HG02884 (cell line): Measurements from ENCODE around the gene TRAF2.
"Not testable (repeated sequence)": the region's sequence is repeated elsewhere in the genome, so short reads cannot be mapped to it uniquely, and the experiment has no call there.

ENCODE experiments used
- ATAC-seq: cut with Tn5 transposase; IDR thresholded peaks from one replicate; pipeline ENCODE4 v1.9.1; 2021; ENCODE audit warnings: mild to moderate bottlenecking, moderate library complexity; ENCODE audit not compliant: unreplicated experiment

TRAF2 gene

GRCh38 chr9:136876476-136876875 is 9.8 kb upstream of the TRAF2 start:
- no peak for ATAC-seq

- no peak for ATAC-seq
Measured at GRCh38 chr9:136880651-136881050, 5.7 kb upstream of the TRAF2 start.

GRCh38 chr9:136881691-136882108 is 4.6 kb upstream of the TRAF2 start:
- no peak for ATAC-seq

GRCh38 chr9:136882109-136882946 is 4.0 kb upstream of the TRAF2 start:
- no peak for ATAC-seq

- not testable (repeated sequence) for ATAC-seq
Measured at GRCh38 chr9:136882947-136883283, 3.4 kb upstream of the TRAF2 start.

GRCh38 chr9:136883670-136884069 is 2.6 kb upstream of the TRAF2 start:
- ATAC-seq, result not testable (repeated sequence)

GRCh38 chr9:136886610-136887597 is 588 bp downstream of the TRAF2 start:
- ATAC-seq, result no peak

- no peak for ATAC-seq
Measured at GRCh38 chr9:136888454-136888853, 2.1 kb downstream of the TRAF2 start.

GRCh38 chr9:136889858-136890257 is 3.5 kb downstream of the TRAF2 start:
- no peak for ATAC-seq

GRCh38 chr9:136890661-136891060 is 4.3 kb downstream of the TRAF2 start:
- ATAC-seq, result no peak

GRCh38 chr9:136896027-136896426 is 9.7 kb downstream of the TRAF2 start:
- ATAC-seq, result no peak

GRCh38 chr9:136898483-136899100 is 12.3 kb downstream of the TRAF2 start:
- no peak for ATAC-seq

GRCh38 chr9:136899196-136899595 is 12.9 kb downstream of the TRAF2 start:
- ATAC-seq, result peak; percentile 42

GRCh38 chr9:136900556-136900955 is 14.2 kb downstream of the TRAF2 start:
- ATAC-seq, result no peak

GRCh38 chr9:136900988-136901515 is 14.7 kb downstream of the TRAF2 start:
- ATAC-seq, result no peak

GRCh38 chr9:136901516-136902258 is 15.4 kb downstream of the TRAF2 start:
- ATAC-seq, result no peak

- ATAC-seq, result no peak
Measured at GRCh38 chr9:136902259-136902821, 16.0 kb downstream of the TRAF2 start.

- ATAC-seq, result no peak
Measured at GRCh38 chr9:136903041-136903554, 16.8 kb downstream of the TRAF2 start.

- ATAC-seq, result no peak
Measured at GRCh38 chr9:136906266-136906665, 19.9 kb downstream of the TRAF2 start.
